Lower lobe of right lung (tissue), 2 donors: ENCODE data around the gene COG4. TPM values are rescaled to one million over a fixed set of nuclear protein-coding genes. Genes with fewer than 3 reads are reported as not detected.
A peak's percentile ranks its signal among the peaks of the same experiment; 100 is the strongest.

ENCODE experiments used
- ATAC-seq, 2 donors: fragments of 200-7000 bp; cut with Tn5 transposase; one replicate each; pipeline ENCODE4 v1.9.1; 2020 to 2022; ENCODE audit warnings: mild to moderate bottlenecking in 2 of 2, moderate library complexity in 2 of 2
- DNase-seq: peaks from one replicate; pipeline ENCODE4 v3.0.0-alpha.2; 2020
- H3K27ac ChIP-seq: fragments of 200-600 bp; one replicate; pipeline ENCODE4 v1.8.0; 2022
- H3K27me3 ChIP-seq: fragments of 200-600 bp; one replicate; pipeline ENCODE4 v1.8.0; 2022; ENCODE audit warnings: low read depth
- H3K36me3 ChIP-seq: fragments of 200-600 bp; one replicate; pipeline ENCODE4 v1.8.0; 2022; ENCODE audit warnings: mild to moderate bottlenecking
- H3K4me1 ChIP-seq: fragments of 200-600 bp; one replicate; pipeline ENCODE4 v1.8.0; 2022
- H3K4me3 ChIP-seq: fragments of 200-600 bp; one replicate; pipeline ENCODE4 v1.8.0; 2022; ENCODE audit warnings: mild to moderate bottlenecking
- H3K9me3 ChIP-seq: fragments of 200-600 bp; one replicate; pipeline ENCODE4 v1.8.0; 2022
- CTCF ChIP-seq: fragments of 200-600 bp; IDR thresholded peaks from one replicate; pipeline ENCODE4 v1.8.0; 2022; ENCODE audit warnings: antibody characterized with exemption, mild to moderate bottlenecking
- intact Hi-C: fragments of 100-400 bp; cut with DNase I; formaldehyde crosslinking; loops from one replicate; pipeline ENCODE4 v1.11.0; 2022
- total RNA-seq: library from RNA; stranded (reverse); fragmentation: NEBNext Ultra II Directional; extraction: Animal tissue kit (Norgen Biotek cat#: 25700); gene quantifications from one replicate; pipeline ENCODE4 v1.2.1, GENCODE V29; 2021
- donor health status: DM: no; HTN: yes; CAD: no; lungs with severe emphysema.

Gene COG4
- total RNA-seq, 1 donor from 2014 or later, result 62.0 TPM

DNA sequence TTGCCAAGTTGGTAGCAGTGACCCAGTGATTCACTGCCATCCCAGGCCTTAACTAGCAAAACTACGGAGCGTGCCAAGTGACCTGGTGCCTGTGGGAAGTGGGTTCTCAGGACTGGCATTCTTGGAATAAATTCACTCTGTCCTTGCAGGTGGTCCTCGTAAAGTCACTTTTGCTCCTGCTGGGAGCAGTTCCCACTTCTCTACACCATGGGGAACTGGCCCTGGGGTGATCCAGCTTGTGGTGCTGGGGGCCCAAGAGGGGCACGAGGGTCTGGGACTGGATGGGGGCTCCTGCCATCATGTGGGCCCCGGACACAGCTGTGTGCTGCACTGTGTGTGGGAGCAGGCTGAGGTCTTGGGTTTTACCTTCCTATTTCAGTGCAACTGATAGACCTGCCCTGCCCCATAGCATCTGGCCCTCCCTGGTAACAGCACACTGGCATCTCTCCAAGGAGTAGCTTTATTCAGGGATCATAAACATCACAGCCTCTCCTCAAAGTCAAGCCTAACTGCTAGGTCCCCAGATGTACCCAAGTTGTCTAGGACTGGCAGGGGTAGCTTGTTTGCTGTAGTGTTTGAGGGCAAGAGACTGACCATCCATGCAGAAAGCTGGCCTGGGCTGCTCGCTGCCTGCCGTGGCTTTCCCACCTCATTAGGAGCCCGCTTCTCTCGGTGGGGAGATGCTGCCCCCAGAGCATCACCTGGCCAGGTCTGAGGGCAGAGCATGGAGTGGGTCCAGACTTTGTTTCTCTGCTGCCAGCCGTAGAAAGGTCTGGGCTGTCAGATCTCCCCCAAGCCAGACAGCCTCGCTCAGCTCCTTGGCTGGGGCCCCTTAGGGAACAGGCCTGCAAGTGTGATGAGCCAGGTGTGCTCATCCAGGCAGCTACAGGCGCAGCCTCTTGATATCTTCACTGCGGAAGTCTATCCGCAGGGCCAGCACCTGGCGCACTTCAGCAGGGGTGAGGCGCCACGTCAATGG, 42.9 kb downstream of the COG4 start:
- Histone ChIP-seq H3K27me3 (no peaks in the 10 kb centered on the region), H3K27ac (peak overlapping the region; percentile 36), H3K36me3 (peaks cover 75% of the 10 kb centered on the region), H3K4me3 (no peak overlapping the region), H3K4me1 (peaks cover 24% of the 10 kb centered on the region), H3K9me3 (no peaks in the 10 kb centered on the region)
- no peak for TF ChIP-seq CTCF
- DNase-seq (no peak), ATAC-seq (no peak)
- intact Hi-C loops, result no loop called here

GRCh38 chr16:70478912-70479341, 44.4 kb downstream of the COG4 start:
- Histone ChIP-seq H3K9me3 (no peaks in the 10 kb centered on the region), H3K27ac (peak overlapping the region; percentile 77), H3K4me3 (no peak overlapping the region), H3K4me1 (peaks cover 24% of the 10 kb centered on the region), H3K27me3 (no peaks in the 10 kb centered on the region), H3K36me3 (peaks cover 75% of the 10 kb centered on the region)
- intact Hi-C loops, result no loop called here
- TF ChIP-seq CTCF, result no peak
- DNase-seq (peak; percentile 43), ATAC-seq (peak; percentile 4 to 9)

DNA sequence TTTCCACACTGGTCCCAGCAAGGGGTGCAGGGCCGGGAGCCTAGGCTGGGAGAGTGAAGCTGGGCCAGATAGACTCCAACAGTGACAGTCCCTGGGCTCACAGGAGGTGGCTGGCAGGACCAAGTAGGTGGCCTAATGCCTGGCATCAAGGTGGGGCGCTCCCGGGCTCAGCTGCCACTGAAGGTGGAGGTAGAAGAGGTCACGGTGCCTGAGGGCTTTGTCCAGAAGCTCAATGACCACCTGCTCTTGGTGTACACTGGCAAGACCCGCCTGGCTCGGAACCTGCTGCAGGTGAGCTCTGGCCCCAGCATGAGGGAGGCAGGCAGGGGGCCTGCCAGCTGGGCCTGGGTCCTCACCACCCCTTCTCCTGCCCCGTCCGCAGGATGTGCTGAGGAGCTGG, 45.2 kb downstream of the COG4 start:
- no peak for TF ChIP-seq CTCF
- Histone ChIP-seq H3K4me1 (peaks cover 24% of the 10 kb centered on the region), H3K36me3 (peaks cover 75% of the 10 kb centered on the region), H3K9me3 (no peaks in the 10 kb centered on the region), H3K27ac (peak overlapping the region; percentile 77), H3K27me3 (no peaks in the 10 kb centered on the region), H3K4me3 (no peak overlapping the region)
- intact Hi-C loops, result no loop called here
- no peak for DNase-seq
- ATAC-seq, result no peak

DNA sequence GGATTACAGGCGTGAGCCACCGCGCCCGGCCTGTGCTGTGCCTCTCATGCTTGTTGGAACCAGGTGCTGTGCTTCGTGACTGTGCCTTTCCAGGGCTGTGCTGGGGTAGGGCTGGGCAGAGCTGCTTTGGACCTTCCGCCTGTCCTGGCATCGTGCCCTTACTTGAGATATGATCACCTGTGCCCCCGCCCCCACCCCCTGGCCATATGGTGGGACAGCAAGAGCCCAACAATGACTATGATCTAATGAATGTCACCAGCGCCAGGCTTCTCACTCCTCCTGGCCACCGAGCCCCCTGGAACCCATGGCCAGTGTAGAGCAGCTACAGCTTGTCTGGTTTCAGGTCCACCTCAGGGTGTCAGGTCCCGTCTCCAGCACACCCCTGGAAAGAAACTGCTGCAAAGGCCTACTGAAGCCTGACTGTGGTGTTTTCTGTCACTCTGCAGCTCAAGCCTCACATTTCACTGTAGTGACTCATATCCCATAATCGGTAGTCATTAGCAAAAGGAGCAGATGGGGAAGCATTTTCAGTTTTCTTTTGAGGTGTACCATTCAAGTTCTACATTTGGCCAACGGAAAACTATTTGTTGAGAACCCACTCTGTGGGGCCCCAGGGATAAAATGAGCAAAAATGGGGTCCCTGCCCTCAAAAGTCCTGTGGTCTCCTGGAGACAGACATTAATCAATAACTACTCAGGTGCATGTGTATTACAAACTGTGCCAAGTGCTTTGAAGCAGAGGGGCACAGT, 46.9 kb downstream of the COG4 start:
- intact Hi-C loops, result no loop called here
- ATAC-seq, result no peak
- TF ChIP-seq CTCF, result no peak
- Histone ChIP-seq H3K4me3 (no peak overlapping the region), H3K36me3 (peaks cover 70% of the 10 kb centered on the region), H3K27ac (no peak overlapping the region), H3K4me1 (peaks cover 24% of the 10 kb centered on the region), H3K9me3 (no peaks in the 10 kb centered on the region), H3K27me3 (no peaks in the 10 kb centered on the region)
- DNase-seq, result no peak

DNA sequence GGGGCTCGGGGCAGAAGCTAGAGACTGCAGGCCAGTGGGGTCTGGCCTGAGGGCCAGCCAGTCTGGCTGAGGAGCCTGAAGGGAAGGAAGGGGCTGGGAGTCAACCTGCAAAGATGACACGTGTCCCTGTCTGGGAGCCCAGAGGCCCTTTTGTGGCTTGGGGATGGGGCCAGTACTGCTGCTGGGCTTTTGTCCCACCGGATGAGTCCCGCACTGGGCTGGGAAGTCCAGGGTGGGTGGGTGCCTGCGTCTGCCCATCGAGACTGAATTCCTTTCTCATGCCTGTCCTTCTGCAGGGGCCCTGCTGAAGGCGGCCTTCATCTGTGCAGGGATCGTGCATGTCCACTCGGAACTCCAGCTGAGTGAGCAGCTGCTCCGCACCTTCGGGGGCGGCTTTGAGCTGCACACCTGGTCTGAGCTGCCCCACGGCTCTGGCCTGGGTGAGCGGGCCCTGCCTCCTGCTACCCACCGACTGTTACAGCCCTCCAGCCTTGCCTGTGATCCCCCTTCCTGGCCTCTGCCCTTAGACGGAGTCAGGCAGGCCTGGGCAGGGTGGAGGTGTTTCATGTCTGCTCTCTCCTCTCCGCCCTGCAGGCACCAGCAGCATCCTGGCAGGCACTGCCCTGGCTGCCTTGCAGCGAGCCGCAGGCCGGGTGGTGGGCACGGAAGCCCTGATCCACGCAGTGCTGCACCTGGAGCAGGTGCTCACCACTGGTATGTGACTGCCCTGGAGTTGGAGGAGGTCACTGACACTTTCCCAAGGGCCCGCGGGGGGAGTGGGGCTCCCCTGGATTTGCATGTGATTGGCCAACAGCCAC, 48.1 kb downstream of the COG4 start:
- Histone ChIP-seq H3K27me3 (no peaks in the 10 kb centered on the region), H3K27ac (no peak overlapping the region), H3K4me1 (peaks cover 24% of the 10 kb centered on the region), H3K36me3 (peaks cover 62% of the 10 kb centered on the region), H3K9me3 (no peaks in the 10 kb centered on the region), H3K4me3 (no peak overlapping the region)
- no peak for TF ChIP-seq CTCF
- DNase-seq (no peak), ATAC-seq (no peak)
- intact Hi-C loops, result no loop called here
